ENCODE measurements around the gene SELENOS. TPM values are rescaled to one million over a fixed set of nuclear protein-coding genes. Genes with fewer than 3 reads are reported as not detected.

The SELENOS gene
- total and polyA plus RNA-seq, 12 donors = 47.7 to 205 (median 81.6) TPM

DNA sequence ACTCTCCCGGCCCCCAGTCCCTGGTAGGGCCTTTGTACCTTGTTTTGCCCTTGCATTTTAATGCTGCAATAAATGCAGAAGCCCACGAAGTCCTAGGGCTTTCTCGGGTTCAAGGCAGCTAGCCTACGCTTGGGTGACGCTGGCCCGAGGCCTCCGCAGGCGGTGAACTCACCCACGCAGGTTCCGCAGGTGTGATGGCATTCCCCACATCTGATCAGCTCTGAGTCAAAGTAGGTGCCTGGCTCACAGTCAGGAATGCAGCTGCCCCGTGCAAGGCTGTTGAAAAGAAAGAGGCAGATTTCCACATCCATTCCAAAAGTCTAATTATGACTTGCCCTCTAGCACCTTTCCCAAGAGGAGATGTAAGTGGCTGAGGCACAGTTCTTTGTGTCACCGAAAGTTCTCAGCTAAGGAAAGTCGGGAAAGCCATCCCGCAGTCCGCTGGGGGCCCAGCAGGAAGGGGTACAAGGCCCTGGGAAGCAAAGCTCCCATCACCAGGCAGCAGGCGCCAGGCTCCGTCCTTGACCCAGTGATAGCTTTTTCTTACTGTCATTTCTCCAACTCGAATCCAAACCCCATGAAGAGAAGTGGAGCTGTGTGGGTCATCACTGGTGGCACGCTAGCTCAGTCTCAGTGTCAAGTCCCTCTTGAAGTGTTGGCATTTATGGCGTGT, 41.0 kb upstream of the SELENOS start:
- TF ChIP-seq POLR2A (IDR thresholded peaks at IDR 0.05) = no peak
- TF ChIP-seq, protein P1, sequence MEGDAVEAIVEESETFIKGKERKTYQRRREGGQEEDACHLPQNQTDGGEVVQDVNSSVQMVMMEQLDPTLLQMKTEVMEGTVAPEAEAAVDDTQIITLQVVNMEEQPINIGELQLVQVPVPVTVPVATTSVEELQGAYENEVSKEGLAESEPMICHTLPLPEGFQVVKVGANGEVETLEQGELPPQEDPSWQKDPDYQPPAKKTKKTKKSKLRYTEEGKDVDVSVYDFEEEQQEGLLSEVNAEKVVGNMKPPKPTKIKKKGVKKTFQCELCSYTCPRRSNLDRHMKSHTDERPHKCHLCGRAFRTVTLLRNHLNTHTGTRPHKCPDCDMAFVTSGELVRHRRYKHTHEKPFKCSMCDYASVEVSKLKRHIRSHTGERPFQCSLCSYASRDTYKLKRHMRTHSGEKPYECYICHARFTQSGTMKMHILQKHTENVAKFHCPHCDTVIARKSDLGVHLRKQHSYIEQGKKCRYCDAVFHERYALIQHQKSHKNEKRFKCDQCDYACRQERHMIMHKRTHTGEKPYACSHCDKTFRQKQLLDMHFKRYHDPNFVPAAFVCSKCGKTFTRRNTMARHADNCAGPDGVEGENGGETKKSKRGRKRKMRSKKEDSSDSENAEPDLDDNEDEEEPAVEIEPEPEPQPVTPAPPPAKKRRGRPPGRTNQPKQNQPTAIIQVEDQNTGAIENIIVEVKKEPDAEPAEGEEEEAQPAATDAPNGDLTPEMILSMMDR (IDR thresholded peaks at IDR 0.05) = no peak
- H3K36me3 ChIP-seq (replicated peaks in 1 of 2) = no peaks in the 10 kb centered on the region
- no peak overlapping the region for H3K27ac ChIP-seq
- no peak for DNase-seq
- intact Hi-C loops (cut with DNase I) = no loop called here
- WGBS, 4 donors = 78 to 94% (median 87%) methylated on average over 13 to 20 of the region's 20 CpGs
- H3K9me3 ChIP-seq (replicated peaks in 1 of 3) = no peaks in the 10 kb centered on the region
- H3K4me3 ChIP-seq = no peak overlapping the region
- H3K4me1 ChIP-seq (replicated peaks in 1 of 2) = no peaks in the 10 kb centered on the region
- H3K27me3 ChIP-seq = no peaks in the 10 kb centered on the region

DNA sequence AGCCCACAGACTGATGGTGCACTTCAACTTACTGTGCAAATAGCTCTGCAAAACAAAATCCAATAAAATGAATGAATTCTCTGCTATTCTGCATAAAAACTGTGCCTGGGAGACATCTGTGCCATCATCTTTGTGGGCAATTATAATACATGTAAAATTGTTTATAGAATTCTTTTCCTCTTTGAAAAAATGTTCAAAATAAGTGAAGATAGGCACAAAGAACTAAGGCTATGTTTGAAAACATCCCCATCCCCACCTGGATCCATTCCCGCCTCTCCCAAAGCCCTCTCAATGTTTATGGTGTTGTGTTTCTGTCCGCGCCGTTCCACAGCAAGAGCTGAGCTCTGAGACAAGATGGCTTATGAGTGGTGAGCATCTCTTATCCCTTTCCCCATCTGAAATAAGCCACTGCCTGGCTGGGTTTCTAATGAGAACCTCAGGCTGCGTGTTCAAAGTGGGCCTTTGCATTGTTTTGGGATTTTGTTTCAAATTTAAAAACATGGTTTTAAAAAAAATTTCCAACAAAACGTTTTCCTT, 40.1 kb upstream of the SELENOS start:
- no peak overlapping the region for H3K27ac ChIP-seq

GRCh38 chr15:101316529-101316928, 39.2 kb upstream of the SELENOS start:
- WGBS, 4 donors = 41 to 69% (median 52%) methylated on average over 5 of the region's 5 CpGs
- no peak overlapping the region for H3K4me3 ChIP-seq

More for the DNA sequence above, 40.1 kb upstream of the SELENOS start:
- no peaks in the 10 kb centered on the region for H3K36me3 ChIP-seq (replicated peaks in 1 of 2)
- H3K4me3 ChIP-seq = no peak overlapping the region
- intact Hi-C loops (cut with DNase I) = no loop called here
- no peaks in the 10 kb centered on the region for H3K9me3 ChIP-seq (replicated peaks in 1 of 3)
- H3K27me3 ChIP-seq = no peaks in the 10 kb centered on the region
- 87 to 94% (median 91%) methylated on average over 6 of the region's 6 CpGs for WGBS, 4 donors
- H3K4me1 ChIP-seq (replicated peaks in 1 of 2) = no peaks in the 10 kb centered on the region
- no peak for DNase-seq
- no peak for TF ChIP-seq POLR2A (IDR thresholded peaks at IDR 0.05)
- TF ChIP-seq, protein P1 (IDR thresholded peaks at IDR 0.05) = no peak

GRCh38 chr15:101315736-101316135, 38.5 kb upstream of the SELENOS start:
- peak in 1 of 7 donors; percentile 7 for DNase-seq
- Histone ChIP-seq H3K27me3 (no peaks in the 10 kb centered on the region), H3K4me1 (replicated peaks in 1 of 2) (no peaks in the 10 kb centered on the region), H3K36me3 (replicated peaks in 1 of 2) (no peaks in the 10 kb centered on the region), H3K27ac (no peak overlapping the region), H3K9me3 (replicated peaks in 1 of 3) (no peaks in the 10 kb centered on the region), H3K4me3 (no peak overlapping the region)
- TF ChIP-seq, protein P1 (IDR thresholded peaks at IDR 0.05) = no peak
- no peak for TF ChIP-seq POLR2A (IDR thresholded peaks at IDR 0.05)
- intact Hi-C loops (cut with DNase I) = no loop called here
- 91 to 100% (median 92%) methylated on average over 2 to 10 of the region's 10 CpGs; no CpG with 5 or more reads in 1 of the 4 donors for WGBS, 4 donors

More at GRCh38 chr15:101316529-101316928, 39.2 kb upstream of the SELENOS start:
- DNase-seq = peak in 4 of 7 donors; percentile 23 to 48 (median 32)
- TF ChIP-seq POLR2A (IDR thresholded peaks at IDR 0.05) = no peak
- TF ChIP-seq, protein P1 (IDR thresholded peaks at IDR 0.05) = no peak
- intact Hi-C loops (cut with DNase I) = no loop called here
- Histone ChIP-seq H3K27ac (no peak overlapping the region), H3K4me1 (replicated peaks in 1 of 2) (no peaks in the 10 kb centered on the region), H3K27me3 (no peaks in the 10 kb centered on the region), H3K9me3 (replicated peaks in 1 of 3) (no peaks in the 10 kb centered on the region), H3K36me3 (replicated peaks in 1 of 2) (no peaks in the 10 kb centered on the region)

Data from adrenal gland (tissue), 12 donors.